GM19452 (cell line): ENCODE measurements around the gene GRIN2C.
"Not testable (repeated sequence)": the region's sequence is repeated elsewhere in the genome, so short reads cannot be mapped to it uniquely, and the experiment has no call there.

Experiments
- ATAC-seq: cut with Tn5 transposase; IDR thresholded peaks from one replicate; pipeline ENCODE4 v1.9.1; 2021; ENCODE audit not compliant: unreplicated experiment

The GRIN2C gene

DNA sequence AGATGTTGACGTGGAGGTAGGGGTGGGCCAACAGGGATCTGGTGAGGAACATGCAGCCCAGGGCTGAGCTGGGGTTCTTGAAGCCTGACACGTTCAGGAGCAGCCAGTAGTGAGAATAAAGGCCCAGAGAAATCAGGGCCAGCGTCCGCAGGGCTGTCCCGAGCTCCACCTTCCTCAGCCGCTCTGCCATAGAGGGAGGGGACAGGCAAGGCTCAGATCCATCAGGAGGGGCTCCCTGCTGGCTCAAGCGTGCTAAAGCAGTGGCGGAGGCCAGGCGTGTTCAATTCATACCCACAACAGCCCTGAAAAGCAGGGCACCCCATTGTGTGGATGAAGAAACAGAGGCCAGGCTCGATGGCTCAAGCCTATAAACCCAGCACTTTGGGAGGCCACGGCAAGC, 21.4 kb upstream of the GRIN2C start:
- ATAC-seq = no peak

DNA sequence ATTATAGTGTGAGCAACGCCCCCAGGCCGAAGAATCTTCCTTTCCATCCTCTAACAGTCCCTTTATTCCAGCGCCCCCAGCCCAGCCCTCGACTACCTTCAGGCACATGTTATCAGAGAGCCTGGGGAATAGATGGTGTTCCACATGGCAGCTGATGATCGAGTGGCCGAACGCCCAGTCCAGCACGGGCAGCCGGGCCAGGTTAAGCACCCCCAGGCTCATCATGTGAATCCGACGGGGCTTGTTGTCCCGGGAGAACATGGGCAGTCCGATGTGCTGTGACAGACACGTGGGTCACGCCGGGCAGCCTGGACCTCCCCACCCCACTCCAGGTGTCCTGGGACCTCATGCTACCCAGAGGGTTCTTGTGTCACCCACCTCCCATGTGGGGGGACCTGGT, 19.6 kb upstream of the GRIN2C start:
- ATAC-seq = no peak

DNA sequence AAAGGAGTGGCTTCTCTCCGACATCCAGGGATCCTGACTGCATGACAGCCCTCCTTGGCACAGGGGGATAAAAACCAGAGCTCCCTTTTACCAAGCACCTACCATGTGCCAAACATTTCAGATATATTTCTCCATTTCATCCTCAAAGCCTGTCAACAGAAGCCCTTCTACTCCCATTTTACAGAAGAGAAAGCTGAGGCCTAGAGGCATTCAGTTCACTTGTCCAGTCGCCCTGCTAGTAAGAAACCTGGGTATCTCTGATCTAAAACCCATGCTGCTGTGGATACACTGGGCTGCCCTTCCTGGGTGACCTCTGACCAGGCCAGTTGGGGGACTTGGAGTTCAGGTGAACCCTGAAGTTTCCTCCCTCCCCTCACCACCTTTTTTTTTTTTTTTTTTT, 19.0 kb upstream of the GRIN2C start:
- no peak for ATAC-seq

DNA sequence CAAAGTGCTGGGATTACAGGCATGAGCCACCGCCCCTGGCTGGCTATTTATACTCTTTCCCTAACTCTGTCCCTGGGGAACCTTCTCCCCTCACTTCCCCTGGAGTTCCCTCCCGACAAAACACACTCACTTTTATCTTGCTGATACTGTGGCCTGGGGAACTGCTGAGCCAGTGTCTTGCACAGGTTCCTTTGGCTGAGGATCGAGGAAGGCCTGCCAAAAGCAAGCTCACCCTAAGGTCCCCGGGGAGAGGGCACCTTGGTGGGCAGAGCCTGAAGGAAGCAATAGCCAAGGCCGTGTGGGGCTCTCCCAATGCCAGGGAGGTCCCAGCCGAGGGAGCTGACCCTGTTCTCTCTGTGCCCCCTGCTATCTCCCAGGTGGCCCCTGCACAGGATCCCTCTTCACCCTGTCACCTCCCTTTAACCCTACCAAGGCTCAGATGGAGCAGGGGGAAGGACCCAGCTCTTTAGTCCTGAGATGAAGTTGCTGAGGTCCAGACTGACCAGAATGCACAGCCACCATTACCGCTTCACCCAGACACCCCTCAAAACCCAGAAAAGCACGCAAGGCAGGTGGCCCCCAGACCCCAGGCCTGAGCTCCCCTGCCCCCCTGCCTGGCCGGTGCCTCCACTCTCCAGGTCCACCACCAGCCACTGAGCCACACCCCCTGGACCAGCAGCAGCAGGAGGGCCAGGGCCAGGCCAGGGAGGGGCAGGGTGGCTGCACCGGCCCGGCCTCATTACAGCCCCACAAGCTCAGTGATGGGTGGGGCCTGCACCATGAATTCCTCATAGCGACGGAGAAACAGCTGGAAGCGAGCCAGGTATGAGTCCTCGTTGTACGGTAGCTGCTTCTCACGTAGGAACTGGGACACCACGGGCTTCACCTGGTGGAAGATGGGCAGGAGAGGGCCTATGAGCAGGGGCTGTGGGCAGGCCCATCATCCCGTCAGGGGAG, 18.2 kb upstream of the GRIN2C start:
- no peak for ATAC-seq

DNA sequence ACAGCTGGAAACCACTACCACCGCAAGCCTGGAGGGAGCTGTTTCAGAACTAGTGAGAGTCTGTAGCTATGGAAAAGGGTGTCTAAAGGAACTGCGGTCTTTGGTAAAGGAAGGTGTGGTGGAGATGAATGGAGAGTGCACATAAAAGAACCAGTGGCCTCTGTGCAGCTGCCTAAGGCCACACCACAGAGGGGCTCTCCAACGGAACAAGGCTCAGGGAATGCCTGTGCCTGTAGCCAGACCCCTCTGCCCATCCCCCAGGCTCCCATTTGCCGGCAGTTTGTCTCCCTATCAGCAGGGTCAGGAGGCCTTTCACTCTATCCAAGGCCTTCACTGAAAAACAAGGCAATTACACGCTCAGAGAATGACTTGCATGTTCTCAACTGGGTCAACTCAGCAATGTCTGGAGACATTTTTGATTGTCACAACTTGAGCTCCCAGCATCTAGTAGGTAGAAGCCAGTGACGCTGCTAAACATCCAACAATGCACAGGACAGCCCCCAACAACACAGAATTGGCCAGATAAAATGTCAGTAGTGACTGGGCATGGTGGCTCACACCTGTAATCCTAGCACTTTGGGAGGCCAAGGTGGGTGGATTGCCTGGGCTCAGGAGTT, 16.4 kb upstream of the GRIN2C start:
- ATAC-seq = no peak

DNA sequence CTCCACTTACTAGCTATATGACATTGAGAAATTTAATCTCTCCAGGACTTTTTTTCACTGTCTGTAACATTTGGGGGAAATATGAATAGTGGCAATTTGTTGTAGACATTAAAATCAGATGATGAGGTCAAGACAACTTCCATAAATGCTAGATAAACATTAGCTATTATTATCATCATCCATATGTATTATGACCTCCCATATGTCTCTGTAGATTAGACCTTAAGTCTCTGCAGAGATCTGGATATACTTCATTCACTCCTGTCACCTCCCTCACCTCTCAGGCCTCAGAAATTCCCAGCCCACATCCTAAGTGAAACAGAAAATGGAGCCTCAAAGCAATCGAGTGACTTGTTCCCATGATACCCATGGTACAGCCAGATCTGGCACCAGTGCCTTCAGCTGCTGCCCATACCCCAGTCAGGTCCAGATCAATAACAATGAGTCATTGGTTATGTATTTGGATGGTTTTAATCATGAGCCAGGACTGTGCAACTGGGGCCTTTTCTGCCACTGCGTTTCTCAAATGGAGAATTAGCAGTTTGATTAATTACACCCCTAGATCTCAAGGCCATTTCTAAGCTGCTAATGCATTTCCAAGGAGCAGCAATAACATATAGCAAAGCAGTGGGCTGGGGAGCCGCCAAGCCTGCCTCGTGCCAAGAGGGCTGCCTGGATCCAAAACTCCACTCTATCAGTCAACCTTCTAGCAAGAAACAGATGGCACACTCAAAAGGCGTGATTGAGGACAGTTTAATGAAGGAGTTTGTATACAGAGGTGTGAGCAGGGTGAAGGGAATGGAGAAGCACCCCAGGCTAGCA, 15.7 kb upstream of the GRIN2C start:
- no peak for ATAC-seq

DNA sequence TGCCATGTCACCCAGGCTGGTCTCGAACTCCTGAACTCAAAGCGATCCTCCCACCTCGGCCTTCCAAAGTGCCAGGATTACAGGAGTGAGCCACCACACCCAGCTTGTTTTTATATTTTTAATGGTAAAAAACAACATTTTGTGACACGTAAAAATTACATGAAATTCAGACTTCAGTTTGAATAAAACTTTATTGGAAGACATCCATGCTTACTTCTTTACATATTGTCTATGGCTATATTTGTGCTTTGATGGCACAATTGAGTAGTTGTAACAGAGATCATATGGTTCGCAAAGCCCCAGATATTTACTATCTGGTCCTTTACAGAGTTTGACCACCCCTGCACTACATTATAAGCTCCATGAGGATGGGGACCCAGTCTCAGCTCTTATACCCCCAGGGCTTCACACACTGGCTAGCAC, 14.9 kb upstream of the GRIN2C start:
- no peak for ATAC-seq

DNA sequence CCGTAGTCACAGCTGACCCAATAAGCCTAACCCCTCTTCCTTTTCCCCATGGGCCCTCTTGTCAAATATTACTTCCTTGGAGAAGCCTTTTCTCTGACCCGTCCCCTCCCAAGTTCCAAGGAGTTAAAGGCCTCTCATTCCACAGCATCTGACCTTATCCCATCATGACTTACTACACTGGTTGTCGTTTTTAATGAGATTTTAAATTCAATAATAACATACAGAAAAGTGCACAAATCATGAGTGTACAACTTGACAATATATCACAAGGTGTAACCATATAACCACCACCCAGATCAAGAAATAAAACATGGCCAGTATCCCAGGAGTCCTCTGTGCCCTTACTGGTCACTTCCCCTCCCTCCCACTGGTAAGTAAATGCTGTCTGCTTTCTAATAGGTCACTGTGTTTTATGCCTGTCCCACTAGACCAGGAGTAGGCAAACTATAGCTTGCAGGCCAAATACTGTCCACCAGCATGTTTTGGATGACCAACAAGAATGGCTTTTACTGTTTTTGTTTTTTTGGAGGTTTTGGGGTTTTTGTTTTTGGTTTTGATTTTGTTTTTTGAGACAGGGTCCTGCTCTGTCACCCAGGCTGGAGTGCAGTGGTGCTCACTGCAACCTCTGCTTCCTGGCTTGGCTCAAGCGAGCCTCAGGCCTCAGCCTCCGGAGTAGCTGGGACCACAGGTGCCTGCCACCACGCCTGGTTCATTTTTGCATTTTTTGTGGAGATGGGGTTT, 14.4 kb upstream of the GRIN2C start:
- no peak for ATAC-seq

DNA sequence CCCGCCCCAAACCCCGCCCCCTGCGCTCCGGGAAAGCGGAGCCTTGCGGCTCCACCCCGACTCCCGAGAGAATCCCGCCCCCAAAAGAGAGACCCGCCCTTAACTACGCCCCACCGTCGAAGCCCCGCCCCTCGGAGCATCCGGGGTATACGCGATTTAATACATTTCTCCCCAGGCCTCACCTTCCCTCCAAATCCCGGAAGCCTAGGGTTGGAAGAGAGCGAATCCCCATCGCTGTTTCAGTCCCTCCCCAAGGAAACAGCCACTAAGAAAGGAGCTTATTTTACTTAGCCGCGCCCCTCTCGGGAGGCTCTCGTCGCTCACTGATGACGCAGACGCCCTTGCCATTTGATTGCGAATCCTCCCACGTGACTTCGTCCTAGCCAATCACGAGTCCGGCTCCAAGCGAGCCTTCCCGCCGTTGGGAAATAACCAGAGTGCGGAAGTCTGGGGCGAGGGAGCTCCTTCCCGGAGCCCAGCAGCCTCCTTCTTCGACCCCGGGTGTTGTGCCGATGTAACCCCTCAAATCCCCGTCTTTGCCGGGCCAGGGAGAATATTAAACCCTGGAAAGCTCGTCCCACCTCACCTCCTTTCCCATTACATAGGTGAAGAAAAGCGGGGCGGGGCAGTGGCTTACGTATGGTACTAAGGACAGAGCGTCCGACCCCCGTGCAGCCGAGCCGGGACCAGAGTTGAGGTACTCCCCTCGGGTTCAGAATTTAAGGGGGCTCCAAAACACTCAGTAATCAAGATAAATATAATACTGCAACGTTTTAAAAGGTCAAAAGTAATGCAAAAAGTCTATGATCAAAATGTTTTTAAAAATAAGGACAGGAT, 13.6 kb upstream of the GRIN2C start:
- ATAC-seq = peak; percentile 81

DNA sequence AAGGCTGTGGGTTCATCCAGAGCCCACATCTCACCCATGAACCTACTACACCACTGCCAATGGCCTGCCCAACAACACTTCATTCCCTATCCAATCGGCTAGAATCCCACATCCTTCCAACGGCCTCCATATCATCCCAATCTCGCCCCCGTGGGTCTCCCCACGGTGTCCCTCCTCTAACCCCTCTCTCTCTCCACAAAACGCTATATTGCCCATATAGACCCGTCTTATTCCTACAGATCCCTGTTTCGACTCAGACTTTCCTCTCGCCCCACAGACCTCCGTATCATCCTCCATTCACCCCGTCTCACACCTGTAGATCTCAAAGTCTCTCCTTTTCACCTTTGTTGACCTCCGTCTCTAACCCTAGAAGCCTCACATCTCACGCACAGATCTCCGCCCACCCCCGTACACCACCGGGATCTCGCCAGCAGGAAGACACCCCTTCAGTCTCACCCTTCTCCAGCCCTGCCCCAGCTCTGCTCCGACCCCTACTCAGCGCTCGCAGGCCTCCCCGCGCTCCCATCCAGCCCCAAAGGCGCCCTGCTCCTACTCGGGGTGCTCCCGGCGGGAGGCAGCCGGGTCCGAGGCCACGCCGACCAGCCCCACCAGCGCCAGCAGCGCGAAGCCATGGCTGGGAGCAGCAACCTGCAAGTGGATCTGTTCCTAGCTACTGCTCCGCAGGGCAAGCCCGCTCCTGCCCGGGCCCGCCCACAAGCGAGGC, 12.8 kb upstream of the GRIN2C start, which contains the start of gene FDXR:
Gene FDXR, minus strand, starts transcription at position 682 of the 724 bp plus-strand sequence. Its CDS starts 50 bp downstream, at position 632.
- peak; percentile 28 for ATAC-seq

DNA sequence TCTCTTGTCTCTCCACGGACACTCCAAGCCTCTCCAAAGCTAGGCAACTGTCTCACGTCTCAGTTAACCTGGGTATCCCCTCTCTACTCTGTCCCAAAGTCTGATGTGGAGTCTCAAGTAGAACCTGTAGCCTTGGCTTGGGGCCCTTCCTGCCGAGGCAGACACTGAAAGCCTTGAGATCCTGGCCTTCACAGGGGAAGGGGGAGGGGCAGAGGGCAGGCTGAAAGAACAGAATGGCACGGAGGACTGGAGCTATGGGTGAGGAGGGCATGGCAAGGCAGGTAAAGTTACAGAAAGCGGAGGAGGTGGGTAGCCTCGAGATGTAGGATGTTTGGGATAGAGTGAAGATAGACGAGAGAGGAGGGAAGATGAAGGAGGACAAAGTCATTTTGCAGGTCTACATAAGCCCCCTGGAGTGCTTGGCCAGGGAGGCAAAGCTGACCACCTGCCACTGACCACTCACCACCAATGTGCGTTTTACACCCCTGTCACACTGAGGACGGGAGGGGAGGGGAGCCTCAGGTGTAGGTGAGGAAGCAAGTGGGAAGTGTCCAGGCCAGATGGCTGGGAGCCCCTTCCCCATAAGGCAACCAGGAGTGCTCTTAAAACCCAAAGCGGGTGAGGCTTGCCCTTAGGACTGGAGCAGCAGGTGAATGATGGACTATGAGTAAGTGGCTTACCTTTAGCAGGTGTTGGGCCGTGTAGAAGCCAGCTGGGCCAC, 11.8 kb upstream of the GRIN2C start:
- no peak for ATAC-seq

DNA sequence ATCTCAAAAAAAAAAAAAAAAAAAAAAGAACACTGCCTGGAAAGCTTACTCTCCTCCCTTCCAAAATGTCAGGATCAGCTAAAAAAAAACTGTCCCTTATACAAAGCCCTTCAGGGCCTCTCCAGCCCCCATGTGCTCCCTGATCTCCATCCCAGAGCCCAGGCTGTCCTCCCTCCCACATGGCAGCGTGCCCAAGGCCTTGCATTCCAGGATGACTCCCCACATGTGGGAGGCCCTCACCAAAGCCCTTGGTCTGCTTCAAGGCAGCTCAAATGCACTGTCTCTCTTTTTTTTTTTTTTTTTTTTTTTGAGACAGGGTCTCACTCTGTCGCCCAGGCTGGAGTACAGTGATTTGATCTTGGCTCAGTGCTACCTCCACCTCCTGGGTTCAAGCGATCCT, 10.8 kb upstream of the GRIN2C start:
- no peak for ATAC-seq

DNA sequence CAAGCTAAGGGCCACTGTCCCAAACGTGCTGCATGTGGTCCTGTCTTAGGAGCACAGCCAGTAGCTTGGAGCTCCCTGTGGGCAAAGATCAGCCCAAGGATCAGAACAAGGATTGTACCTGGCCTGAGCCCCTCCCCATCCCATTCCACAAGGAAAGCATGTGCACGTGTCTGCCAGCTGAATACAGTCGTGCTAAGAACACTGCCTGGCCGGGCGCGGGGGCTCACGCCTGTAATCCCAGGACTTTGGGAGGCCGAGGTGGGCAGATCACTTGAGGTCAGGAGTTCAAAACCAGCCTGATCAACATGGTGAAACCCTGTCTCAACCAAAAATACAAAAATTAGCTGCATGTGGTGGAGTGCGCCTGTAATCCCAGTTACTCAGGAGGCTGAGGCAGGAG, 10.3 kb upstream of the GRIN2C start:
- not testable (repeated sequence) for ATAC-seq

DNA sequence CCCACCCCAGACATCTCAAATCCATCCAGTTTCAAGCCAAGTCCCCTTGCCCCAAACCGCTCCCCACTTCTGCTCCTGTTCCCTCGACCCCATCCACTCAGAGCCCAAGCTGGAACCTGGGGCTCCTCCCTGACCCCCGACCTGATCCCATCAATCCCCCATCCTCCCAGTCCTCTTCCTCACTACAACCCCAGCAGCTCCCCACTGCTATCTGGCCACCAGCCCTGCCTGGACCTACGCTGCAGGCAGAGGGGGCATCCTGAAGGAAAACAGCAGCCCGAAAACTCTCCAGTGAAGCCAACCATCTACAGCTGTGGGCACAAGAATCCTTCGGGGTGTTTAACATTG, 9.2 kb upstream of the GRIN2C start:
- ATAC-seq = no peak

DNA sequence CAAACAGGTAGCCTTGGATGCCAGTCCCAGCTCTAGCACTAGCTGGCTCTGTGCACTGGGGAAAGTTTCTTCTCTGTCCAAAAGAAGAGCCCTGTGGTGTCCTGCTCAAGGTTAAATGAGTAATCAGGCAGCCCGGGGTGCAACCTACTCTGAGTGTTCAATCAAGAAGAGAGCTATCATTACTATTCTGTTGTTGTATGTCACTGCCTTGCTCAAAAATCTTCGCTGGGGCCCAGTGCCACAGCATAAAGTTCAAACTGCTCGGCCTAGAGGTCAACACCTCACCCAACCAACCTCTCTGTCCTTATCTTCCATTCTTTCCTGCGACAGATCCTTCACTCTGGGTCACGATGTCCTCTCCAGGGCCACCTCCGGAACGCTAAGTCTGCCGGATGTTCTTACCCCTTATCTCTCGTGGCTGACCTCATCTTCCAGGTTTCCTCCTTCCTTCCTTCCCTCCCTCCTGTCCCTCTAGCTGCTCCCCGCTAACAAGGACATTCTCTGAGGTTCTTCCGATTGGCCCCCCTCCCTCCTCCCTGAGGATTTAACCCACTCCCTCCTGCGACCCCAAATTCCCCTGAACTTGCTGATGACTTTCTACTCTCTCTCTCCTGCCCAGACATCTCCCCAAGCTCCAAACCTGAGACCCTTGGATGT, 8.7 kb upstream of the GRIN2C start:
- no peak for ATAC-seq

DNA sequence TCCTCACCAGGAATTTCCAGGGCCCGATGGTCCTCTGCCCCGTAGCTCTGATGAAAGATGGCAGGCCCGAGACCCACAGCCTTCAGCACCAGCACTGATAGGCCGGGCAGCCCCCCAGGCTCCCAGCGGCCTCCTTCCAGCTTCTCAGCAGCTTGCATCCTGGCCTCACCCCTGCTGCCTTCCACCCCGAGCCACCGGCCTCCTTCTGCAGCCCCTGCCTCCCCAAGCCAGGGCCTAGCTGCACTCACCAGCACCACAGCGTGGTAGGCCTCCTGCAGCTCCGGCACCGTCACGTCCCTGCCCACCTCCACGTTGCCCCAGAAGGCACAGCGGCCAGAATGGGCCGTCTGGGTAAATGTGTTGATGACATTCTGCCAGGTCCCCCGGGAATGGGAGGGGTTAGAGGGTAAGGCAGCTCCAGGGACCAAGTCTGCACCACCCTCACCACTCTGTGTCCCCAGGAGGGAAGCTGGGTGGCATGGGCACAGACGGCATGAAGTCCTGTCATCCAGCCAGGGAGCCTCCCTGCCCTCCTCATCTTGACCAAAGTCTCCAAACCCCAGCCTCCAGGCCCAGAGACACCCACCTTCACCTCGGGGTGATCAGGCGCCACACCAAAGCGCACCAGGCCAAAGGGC, 6.6 kb upstream of the GRIN2C start:
- ATAC-seq = no peak

DNA sequence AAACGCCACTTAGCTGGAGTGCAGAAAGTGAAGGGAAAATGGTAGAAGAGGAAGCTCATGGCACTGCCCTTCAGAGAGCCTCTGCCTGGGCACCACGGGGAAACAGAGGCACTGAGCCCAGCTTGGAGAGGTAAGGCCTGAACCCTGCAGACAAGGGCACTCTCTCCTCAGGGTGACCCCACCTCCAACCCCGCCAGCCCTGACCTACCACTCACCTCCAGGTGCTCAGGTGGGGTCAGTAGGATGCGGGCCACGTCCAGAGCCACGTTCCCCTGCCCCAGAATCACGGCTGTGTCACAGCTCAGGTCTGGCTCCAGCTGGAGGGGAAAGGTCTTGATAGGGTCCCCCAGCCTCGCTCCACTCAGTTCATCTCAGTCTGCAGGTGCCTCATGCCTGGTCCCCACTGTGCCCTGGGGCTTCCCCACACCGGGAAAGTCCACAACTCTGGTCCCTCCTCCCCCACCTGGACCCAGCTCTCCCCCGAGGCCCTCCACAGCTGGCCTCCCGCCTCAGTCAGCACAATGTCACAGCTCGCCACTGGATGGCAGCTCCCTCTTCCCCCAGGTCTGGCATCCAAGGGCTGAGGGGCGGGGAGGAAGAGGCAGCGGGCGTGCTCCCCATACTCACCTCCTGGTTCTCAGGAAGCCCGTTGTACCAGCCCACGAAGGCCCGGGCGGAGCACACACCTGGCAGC, 6.0 kb upstream of the GRIN2C start:
- ATAC-seq = no peak
